CD4-positive, alpha-beta T cell treated with Interleukin-21 for 1 hour (primary cell): ENCODE measurements around the gene DCP1B.
"Not testable (repeated sequence)": the region's sequence is repeated elsewhere in the genome, so short reads cannot be mapped to it uniquely, and the experiment has no call there.

ENCODE experiments used
- DNase-seq: peaks from one replicate; pipeline ENCODE4 v3.0.0-alpha.2; 2020

The DCP1B gene

DNA sequence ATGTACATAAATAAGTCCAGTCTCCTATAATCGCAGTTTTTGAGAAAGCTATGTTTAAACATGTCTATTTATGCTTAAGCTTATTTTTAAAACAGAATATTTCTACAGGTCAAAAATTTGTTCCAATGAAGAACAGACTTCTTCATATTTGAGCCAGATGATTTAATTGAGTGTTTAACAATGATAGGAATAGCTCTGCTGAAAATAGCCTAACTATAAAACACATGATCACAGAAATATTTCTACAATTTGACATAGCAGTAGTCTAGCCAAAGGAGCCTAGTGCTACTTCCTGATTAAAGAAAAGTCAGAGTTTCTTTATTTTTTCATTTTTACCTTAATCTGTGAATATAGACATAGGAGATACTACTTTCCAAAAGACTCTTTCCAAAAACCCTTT, 29.4 kb downstream of the DCP1B start:
- no peak for DNase-seq

DNA sequence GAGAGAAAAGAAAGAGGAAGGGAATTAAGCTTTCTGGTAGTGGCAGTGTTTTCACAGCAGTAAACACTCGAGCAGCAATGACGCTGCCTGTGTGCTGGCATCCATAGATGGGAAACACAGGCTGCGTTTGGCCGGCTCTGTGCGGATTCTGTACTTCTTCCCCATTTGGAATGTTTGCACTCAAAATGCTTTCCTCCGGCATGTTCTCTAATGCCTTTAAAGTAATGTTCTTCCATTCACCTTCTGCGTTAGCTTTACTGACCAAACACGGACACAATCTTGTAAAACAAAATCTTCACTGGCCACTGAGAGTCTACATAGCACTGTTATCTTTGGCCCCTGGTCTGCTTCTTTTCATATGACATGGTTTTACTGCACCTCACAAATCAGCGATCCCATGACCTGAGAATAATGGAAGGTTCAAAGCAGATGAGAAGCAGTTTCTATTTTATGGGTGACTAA, 31.4 kb downstream of the DCP1B start:
- DNase-seq: no peak

DNA sequence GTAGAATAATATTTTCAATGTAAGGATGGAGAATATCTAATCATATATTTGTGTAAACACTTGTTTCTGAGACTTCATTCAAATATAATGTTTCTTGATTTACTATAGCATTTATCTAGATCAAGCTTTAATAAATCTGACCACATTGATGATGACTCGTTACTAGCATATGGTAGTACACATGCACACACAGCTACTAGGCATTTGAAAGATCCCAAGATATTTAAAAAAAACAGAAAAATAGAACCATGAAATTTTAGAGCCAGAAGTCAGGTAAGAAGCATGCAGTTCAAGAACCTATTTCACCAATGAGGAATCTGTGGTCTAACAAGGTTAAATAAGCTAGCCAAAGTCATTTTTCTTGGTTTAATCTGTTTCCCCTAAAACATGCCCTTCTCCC, 32.0 kb downstream of the DCP1B start:
- DNase-seq: no peak

GRCh38 chr12:1970331-1970900, 33.8 kb downstream of the DCP1B start:
- DNase-seq: no peak

GRCh38 chr12:1966561-1967226, 37.6 kb downstream of the DCP1B start:
- DNase-seq: no peak

GRCh38 chr12:1965916-1966315, 38.3 kb downstream of the DCP1B start:
- DNase-seq: no peak

GRCh38 chr12:1962051-1963020, 41.9 kb downstream of the DCP1B start:
- DNase-seq: no peak

DNA sequence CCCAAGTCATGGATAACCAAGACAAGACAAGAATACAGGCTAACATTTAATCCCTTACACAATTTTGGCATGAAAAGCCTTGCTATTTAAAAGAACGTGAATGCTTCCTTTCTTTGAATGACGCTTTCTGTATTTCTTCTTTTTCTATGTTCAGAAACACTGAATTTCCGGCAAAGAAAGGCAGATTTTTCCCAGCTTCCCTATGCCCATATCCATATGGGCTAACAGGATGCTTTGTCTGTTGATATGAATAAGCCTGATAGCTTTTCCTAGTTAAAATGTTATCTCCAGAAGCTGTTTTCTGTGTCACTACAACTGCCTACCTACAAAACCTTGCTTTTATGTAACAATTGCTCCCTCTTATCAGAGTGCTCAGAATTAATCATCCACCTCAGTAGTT, 47.5 kb downstream of the DCP1B start:
- DNase-seq: no peak

DNA sequence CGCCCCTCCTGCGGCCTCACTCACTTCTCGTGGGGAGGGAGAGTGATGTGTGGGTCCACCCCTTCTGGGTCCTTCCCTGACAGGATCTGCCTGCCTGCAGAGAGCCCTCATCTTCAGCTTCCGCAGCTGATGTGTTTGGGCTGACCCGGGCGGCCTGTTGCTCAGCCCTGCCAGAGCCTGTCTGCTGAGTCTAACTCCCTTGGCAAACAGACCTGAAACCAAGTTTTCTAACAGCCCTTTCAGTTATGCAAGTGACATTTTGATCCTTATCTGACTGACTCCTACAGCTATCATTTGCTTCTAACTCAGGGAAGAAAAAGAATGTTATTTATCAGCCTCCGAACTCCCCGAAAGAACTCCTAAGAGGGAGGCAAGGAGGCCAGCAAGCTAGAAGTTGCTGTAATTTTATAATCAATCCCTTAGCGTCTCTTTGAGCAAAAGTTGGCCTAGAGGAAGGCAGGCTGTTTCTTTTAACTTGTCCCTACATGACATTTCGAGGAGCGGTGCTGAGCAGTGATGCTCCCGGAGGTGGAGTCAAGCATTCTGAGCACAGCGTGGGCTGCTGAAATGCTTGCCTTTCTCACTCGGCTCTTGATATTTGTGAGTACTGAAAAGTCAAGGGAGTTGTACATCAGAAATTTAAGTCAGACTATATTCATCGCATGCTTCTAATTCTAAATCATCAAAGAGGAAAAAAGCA, 54.3 kb downstream of the DCP1B start:
- no peak for DNase-seq

GRCh38 chr12:1948883-1949282, 55.4 kb downstream of the DCP1B start:
- DNase-seq: no peak

GRCh38 chr12:1947081-1947480, 57.2 kb downstream of the DCP1B start:
- no peak for DNase-seq

- no peak for DNase-seq
These were observed 58.0 kb downstream of the DCP1B start for GRCh38 chr12:1946296-1946695.

DNA sequence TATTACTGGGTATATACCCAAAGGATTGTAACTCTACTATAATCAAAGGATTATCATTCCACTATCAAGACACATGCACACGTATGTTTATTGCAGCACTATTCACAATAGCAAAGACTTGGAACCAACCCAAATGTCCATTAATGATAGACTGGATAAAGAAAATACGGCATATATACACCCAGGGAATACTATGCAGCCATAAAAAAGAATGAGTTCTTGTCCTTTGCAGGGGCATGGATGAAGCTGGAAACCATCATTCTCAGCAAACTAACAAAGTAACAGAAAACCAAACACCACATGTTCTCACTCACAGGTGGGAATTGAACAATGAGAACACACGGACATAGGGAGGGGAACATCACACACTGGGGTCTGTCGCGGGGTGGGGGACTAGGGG, 58.8 kb downstream of the DCP1B start:
- not testable (repeated sequence) for DNase-seq

GRCh38 chr12:1939801-1940607, 64.3 kb downstream of the DCP1B start:
- peak; percentile 88 for DNase-seq

DNA sequence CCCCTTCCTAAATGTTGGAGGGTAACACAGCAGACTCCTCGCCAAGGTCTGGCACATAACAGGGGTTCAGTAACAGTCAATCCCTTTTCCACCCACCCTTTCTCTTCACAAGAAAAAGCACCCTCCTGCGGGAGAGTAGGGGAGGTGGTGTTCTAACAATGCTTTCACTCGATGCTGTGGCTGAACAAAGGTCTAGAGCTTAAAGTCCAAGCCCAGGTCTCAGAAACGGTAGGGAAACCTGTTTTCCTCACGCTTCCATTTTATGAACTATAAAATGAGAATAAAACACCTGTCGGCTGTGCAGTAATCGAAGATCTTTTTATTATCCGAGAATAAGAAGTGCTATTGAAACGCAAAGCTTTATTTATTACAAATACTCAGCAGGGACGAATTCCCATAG, 64.9 kb downstream of the DCP1B start:
- no peak for DNase-seq

- no peak for DNase-seq
These were observed 66.6 kb downstream of the DCP1B start for GRCh38 chr12:1937481-1938224.

- no peak for DNase-seq
These were observed 67.6 kb downstream of the DCP1B start for GRCh38 chr12:1936406-1937320.

GRCh38 chr12:1935700-1936378, 68.4 kb downstream of the DCP1B start:
- no peak for DNase-seq

GRCh38 chr12:1935242-1935641, 69.0 kb downstream of the DCP1B start:
- DNase-seq: no peak

DNA sequence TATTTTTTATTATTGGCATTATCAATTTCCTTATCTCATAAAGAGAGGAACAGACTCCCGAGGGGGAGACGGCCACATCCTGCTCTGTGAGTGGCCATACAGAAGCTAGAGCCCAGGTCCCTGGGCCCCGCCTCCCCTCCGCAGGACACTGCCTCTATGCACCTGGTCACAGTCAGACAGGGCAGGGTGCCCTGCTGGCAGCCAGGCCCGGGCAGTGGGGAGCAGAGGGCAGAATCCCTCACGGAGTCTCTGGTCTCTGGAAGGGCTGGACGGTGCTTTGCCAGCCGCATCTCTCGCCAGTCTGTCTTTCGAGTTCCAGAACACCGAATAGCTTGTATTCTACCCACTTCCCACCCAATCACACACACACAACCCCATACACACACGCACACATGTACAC, 69.4 kb downstream of the DCP1B start:
- no peak for DNase-seq
